Activated CD4-positive, alpha-beta T cell treated with anti-CD3 and anti-CD28 coated beads, Interleukin-10, Interleukin-2, amounts not matched to agents 100 ng/mL and 50 ng/mL, durations not matched to agents 16 hours and 8 hours (primary cell): ENCODE results near the gene PSMD3.
"Not testable (repeated sequence)": the region's sequence is repeated elsewhere in the genome, so short reads cannot be mapped to it uniquely, and the experiment has no call there.

ENCODE experiments used
- DNase-seq: peaks from one replicate; pipeline ENCODE4 v3.0.0-alpha.2; 2020

Gene PSMD3

GRCh38 chr17:40000161-40000560 is 19.6 kb downstream of the PSMD3 start:
- DNase-seq: no peak

DNA sequence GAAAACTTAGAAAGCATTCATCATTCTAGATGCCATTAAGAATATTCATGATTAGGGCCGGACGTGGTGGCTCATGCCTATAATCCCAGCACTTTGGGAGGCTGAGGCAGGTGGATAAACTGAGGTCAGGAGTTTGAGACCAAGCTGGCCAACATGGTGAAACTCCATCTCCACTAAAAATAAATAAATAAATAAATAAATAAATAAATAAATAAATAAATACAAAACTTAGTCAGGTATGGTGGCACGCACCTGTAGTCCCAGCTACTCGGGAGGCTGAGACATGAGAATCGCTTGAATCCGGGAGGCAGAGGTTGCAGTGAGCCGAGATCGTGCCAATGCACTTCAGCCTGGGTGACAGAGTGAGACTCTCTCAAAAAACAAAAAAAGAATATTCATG is 20.7 kb downstream of the PSMD3 start:
- DNase-seq: not testable (repeated sequence)

GRCh38 chr17:40004072-40004471 is 23.5 kb downstream of the PSMD3 start:
- no peak for DNase-seq

DNA sequence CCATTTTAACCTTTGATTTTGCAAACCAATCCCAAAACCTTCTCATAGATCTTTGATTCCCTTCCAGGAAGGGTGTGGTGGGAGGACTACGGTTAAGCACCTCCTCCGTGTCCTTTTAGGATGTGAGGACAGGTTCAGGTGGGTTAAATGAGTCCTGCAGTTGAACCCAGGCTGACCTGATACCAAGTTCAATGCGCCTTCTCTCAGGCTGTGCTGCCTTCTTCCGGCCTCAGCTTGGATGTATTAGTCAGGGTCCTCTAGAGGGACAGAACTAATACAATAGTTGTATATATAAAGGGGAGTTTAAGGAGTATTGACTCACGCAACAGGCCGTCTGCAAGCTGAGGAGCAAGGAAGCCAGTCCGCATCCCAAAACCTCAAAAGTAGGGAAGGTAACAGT is 24.1 kb downstream of the PSMD3 start:
- DNase-seq: no peak

DNA sequence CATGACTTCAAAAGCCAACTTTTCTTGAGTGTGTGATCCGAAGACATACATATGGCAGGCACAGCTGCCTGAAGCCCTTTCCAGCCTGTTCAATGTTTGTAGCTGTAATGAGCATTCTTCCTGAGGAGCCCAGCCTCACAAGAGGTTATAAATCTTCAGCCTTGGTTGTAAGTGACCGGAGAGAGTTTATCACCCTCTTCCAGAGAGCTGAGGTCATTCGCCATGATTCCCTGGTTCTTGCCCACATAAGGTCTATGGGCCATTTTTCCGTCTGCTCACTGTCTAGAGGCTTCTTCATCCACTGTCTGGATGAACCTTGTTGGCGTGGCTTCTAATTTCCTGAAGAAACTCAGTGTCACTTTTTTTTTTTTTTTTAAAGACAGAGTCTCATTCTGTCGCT is 24.9 kb downstream of the PSMD3 start:
- DNase-seq: no peak

- not testable (repeated sequence) for DNase-seq
Observed at GRCh38 chr17:40010946-40011500, 30.4 kb downstream of the PSMD3 start.

DNA sequence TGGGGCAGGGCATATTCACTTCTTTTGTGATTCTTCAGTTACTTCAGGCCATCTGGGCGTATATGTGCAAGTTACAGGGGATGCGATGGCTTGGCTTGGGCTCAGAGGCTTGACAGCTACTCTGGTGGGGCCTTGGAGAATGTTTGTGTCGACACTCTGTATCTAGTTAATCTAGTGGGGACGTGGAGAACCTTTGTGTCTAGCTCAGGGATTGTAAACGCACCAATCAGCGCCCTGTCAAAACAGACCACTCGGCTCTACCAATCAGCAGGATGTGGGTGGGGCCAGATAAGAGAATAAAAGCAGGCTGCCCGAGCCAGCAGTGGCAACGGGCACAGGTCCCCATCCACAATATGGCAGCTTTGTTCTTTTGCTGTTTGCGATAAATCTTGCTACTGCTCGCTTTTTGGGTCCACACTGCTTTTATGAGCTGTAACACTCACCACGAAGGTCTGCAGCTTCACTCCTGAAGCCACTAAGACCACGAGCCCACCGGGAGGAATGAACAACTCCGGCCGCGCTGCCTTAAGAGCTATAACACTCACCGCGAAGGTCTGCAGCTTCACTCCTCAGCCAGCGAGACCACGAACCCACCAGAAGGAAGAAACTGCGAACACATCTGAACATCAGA is 31.5 kb downstream of the PSMD3 start:
- DNase-seq: not testable (repeated sequence)

GRCh38 chr17:40014375-40014980 is 33.9 kb downstream of the PSMD3 start:
- no peak for DNase-seq

DNA sequence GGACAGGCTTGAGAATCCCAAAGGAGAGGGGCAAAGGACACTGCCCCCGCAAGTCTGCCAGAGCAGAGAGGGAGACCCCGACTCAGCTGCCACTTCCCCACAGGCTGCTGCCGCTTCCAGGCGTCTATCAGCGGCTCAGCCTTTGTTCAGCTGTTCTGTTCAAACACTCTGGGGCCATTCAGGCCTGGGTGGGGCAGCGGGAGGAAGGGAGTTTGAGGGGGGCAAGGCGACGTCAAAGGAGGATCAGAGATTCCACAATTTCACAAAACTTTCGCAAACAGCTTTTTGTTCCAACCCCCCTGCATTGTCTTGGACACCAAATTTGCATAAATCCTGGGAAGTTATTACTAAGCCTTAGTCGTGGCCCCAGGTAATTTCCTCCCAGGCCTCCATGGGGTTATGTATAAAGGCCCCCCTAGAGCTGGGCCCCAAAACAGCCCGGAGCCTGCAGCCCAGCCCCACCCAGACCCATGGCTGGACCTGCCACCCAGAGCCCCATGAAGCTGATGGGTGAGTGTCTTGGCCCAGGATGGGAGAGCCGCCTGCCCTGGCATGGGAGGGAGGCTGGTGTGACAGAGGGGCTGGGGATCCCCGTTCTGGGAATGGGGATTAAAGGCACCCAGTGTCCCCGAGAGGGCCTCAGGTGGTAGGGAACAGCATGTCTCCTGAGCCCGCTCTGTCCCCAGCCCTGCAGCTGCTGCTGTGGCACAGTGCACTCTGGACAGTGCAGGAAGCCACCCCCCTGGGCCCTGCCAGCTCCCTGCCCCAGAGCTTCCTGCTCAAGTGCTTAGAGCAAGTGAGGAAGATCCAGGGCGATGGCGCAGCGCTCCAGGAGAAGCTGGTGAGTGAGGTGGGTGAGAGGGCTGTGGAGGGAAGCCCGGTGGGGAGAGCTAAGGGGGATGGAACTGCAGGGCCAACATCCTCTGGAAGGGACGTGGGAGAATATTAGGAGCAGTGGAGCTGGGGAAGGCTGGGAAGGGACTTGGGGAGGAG is 34.7 kb downstream of the PSMD3 start, which contains the start of gene CSF3:
CSF3 (plus strand) TSS at position 436 of the 993 bp plus-strand sequence; CDS start at position 471, 35 bp downstream.
- no peak for DNase-seq

DNA sequence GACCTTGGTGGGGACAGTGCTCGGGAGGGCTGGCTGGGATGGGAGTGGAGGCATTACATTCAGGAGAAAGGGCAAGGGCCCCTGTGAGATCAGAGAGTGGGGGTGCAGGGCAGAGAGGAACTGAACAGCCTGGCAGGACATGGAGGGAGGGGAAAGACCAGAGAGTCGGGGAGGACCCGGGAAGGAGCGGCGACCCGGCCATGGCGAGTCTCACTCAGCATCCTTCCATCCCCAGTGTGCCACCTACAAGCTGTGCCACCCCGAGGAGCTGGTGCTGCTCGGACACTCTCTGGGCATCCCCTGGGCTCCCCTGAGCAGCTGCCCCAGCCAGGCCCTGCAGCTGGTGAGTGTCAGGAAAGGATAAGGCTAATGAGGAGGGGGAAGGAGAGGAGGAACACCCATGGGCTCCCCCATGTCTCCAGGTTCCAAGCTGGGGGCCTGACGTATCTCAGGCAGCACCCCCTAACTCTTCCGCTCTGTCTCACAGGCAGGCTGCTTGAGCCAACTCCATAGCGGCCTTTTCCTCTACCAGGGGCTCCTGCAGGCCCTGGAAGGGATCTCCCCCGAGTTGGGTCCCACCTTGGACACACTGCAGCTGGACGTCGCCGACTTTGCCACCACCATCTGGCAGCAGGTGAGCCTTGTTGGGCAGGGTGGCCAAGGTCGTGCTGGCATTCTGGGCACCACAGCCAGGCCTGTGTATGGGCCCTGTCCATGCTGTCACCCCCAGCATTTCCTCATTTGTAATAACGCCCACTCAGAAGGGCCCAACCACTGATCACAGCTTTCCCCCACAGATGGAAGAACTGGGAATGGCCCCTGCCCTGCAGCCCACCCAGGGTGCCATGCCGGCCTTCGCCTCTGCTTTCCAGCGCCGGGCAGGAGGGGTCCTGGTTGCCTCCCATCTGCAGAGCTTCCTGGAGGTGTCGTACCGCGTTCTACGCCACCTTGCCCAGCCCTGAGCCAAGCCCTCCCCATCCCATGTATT is 35.7 kb downstream of the PSMD3 start:
- DNase-seq: no peak

- no peak for DNase-seq
Observed at GRCh38 chr17:40017422-40018080, 36.9 kb downstream of the PSMD3 start.

- no peak for DNase-seq
Observed at GRCh38 chr17:40018211-40019121, 37.9 kb downstream of the PSMD3 start.

- no peak for DNase-seq
Observed at GRCh38 chr17:40019140-40019991, 38.8 kb downstream of the PSMD3 start.

- DNase-seq: no peak
Observed at GRCh38 chr17:40020146-40020545, 39.5 kb downstream of the PSMD3 start.

DNA sequence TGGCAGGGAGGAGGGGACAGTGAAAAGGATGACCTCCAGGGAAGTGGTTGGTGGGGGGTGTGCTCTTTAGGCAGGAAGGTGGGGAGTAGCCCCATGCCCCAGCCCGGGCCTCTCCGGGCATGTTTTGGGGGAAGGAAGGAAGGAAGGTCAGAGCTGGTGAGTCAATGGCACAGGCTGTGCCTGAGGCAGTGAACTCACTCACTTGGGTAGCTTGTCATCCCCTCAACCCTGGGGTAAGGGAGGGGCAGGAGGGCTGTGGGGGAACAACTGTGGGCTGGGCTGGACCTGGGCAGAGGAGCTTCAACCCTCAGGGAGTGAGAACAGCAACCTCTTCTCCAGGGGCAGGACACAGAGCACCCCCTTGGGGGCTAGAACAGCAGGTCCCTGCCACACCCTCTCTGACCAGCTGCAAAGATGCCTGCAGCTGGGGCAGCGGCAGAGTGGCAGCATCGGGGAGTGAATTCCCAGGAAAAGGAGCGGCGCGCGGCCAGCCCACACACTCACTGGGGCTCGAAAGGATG is 40.9 kb downstream of the PSMD3 start:
- no peak for DNase-seq

GRCh38 chr17:40022497-40022896 is 41.9 kb downstream of the PSMD3 start:
- DNase-seq: no peak

DNA sequence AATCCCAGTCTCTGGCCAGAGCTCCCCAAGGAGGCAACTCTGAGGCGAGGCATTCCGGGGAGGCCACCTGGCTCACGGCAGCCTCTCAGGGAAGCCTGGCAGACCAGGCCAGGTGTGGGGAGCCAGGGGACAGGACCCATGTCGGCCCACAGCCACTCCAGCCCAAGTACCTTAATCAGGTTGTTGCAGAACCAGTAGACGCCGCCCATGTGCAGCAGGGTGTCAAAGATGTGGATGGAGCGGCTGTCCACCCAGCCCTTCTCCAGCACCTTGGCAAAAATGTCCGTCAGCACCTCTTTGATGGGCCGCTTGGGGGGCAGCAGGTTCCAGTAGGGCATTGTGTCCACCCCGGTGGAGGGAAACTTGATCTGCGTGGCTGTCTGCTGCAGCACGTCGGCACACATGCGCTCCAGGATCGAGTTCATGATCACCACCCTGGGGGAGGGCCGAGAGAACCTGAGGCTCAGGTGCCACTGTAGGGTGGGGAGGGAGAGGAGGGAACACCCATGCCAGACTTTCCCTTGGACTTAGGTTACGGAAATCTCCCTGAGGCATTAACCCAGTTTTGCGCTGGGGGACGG is 42.4 kb downstream of the PSMD3 start:
- no peak for DNase-seq

GRCh38 chr17:40023590-40024292 is 43.1 kb downstream of the PSMD3 start:
- no peak for DNase-seq
